HG03558 (cell line): ENCODE data around the gene MLH3.

Experiments
- ATAC-seq: cut with Tn5 transposase; IDR thresholded peaks from one replicate; pipeline ENCODE4 v1.9.1; 2021; ENCODE audit warnings: moderate number of reproducible peaks; ENCODE audit not compliant: unreplicated experiment; ENCODE audit errors: extremely low read depth

The MLH3 gene

DNA sequence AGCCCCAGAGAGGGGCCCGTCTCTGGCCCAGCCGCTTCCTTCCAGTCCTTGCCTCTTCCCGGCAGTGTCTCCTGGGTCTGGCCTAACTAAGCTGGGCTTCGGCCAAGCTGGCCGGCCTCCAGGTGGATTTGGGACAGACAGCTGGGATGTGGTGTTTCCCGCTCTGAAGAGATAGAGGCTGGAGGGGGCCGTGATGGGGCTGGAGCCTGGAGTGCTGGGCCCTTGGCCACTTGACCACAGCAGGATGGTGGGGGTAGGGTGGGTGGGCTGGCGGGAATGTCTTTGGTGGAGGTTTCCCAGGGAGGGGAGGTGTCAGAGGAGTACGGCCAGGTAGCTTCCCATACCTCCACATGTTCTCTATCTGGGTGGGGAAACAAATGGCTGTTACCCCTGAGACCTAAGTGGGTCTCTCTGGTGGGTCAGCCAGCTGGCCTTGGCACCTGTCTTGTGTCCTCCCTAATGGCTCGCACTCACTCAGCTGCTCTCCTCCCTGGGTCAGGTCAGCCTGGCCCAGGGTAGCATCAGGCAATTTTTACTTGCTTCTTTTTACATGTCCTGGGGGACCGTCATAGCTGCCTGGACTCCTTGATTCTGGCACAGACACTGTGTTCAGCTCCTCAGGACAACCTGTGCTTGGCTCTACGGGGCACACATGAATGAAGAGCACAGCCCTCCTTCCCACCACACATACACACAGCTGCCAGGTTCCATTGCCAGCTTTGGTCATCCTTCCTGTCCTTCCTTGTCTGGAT is 76.0 kb downstream of the MLH3 start:
- no peak for ATAC-seq

- ATAC-seq = no peak
Measured at GRCh38 chr14:74974364-74975058, 76.8 kb downstream of the MLH3 start.

GRCh38 chr14:74973905-74974363 is 77.3 kb downstream of the MLH3 start:
- ATAC-seq = no peak

GRCh38 chr14:74973003-74973653 is 78.1 kb downstream of the MLH3 start:
- ATAC-seq = no peak

DNA sequence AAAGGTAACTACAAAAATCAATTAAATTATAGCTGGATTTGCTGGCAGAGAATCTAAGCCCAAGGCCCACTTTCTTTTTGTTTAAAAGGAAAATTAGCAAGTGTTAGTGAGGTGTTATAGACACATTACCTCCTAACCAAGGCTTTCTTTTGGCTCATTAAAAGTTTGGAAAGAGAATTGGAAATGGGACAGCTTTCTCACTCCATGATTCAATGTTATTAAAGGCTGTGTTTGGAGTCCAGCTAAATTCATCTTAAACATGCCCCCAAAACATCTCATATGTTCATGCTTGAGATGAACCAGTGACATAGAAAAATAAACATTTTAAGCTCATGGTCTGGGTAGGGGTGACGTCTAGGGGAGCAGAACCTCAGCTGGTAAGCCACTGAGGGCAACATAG is 82.5 kb downstream of the MLH3 start:
- no peak for ATAC-seq

GRCh38 chr14:74965486-74966153 is 85.6 kb downstream of the MLH3 start:
- ATAC-seq = no peak

- no peak for ATAC-seq
Measured at GRCh38 chr14:74964787-74965485, 86.3 kb downstream of the MLH3 start.
